Loucy (cell line): ENCODE results near the gene ARNT2.

Source experiments
- CTCF ChIP-seq: fragments of 200-600 bp; sonication (generic); conservative IDR thresholded peaks from 2 replicates; pipeline ENCODE4 v1.5.1; 2014; ENCODE audit warnings: mild to moderate bottlenecking, antibody characterized with exemption, low read length
- EZH2phosphoT487 ChIP-seq: fragments of 200-600 bp; IDR thresholded peaks from 2 replicates; pipeline ENCODE4 v1.6.1; 2018; ENCODE audit warnings: antibody characterized with exemption, mild to moderate bottlenecking, moderate library complexity, borderline replicate concordance

GRCh38 chr15:80591938-80592825, 188.0 kb downstream of the ARNT2 start:
- TF ChIP-seq EZH2phosphoT487, result no peak
- no peak for TF ChIP-seq CTCF
